Measurements from ENCODE around the gene CD55. TPM values are rescaled to one million over a fixed set of nuclear protein-coding genes. Genes with fewer than 3 reads are reported as not detected.

Gene CD55
- 356 TPM for total RNA-seq
- long read RNA-seq, transcript CD55-204 (10 exons, 2,892 nt), result major isoform, 217 of 328 reads
- long read RNA-seq, transcript CD55-201 (11 exons, 2,220 nt), result minor isoform, 24 of 328 reads
- long read RNA-seq, transcript CD55-203 (10 exons, 1,691 nt), result minor isoform, 10 of 328 reads
- long read RNA-seq, partial matches to known transcripts, result 17 of 328 reads
- long read RNA-seq, other reads (novel, unspliced or antisense), result 58 of 328 reads

GRCh38 chr1:207321079-207321789, at the start of gene CD55:
Gene CD55, plus strand, starts transcription at chr1:207321678. Its CDS starts 88 bp downstream, at chr1:207321766.
- DNase-seq (peak; percentile 99), ATAC-seq (peak; percentile 95 to 98)
- TF ChIP-seq, protein P1, sequence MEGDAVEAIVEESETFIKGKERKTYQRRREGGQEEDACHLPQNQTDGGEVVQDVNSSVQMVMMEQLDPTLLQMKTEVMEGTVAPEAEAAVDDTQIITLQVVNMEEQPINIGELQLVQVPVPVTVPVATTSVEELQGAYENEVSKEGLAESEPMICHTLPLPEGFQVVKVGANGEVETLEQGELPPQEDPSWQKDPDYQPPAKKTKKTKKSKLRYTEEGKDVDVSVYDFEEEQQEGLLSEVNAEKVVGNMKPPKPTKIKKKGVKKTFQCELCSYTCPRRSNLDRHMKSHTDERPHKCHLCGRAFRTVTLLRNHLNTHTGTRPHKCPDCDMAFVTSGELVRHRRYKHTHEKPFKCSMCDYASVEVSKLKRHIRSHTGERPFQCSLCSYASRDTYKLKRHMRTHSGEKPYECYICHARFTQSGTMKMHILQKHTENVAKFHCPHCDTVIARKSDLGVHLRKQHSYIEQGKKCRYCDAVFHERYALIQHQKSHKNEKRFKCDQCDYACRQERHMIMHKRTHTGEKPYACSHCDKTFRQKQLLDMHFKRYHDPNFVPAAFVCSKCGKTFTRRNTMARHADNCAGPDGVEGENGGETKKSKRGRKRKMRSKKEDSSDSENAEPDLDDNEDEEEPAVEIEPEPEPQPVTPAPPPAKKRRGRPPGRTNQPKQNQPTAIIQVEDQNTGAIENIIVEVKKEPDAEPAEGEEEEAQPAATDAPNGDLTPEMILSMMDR (IDR thresholded peaks at IDR 0.05), result no peak
- Histone ChIP-seq H3K4me1 (peaks cover 47% of the 10 kb centered on the region), H3K9me3 (no peaks in the 10 kb centered on the region), H3K36me3 (peaks cover 23% of the 10 kb centered on the region), H3K27me3 (ENCODE audit: low read depth) (no peaks in the 10 kb centered on the region), H3K27ac (peak within 1 kb of the TSS; percentile 98), H3K4me3 (peak within 1 kb of the TSS; percentile 71)
- intact Hi-C loops (cut with DNase I), result no loop called here

DNA sequence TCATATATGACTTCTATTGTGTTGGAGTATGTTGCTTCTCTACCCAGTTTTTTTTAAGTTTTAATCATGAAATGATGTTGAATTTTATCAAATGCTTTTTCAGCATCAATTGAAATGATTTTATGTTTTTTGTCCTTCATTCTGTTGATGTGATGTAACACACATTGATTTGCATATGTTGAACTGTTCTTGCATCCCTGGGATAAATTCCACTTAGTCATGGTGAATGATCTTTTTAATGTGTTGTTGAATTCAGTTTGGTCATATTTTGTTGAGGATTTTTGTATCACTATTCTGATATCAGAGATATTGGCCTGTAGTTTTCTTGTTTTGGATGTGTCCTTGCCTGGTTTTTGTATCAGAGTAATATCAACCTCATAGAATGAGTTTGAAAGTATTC, 46.6 kb upstream of the CD55 start:
- Histone ChIP-seq H3K27ac (no peak overlapping the region), H3K36me3 (no peaks in the 10 kb centered on the region), H3K27me3 (ENCODE audit: low read depth) (no peaks in the 10 kb centered on the region), H3K4me1 (no peaks in the 10 kb centered on the region), H3K4me3 (no peak overlapping the region), H3K9me3 (no peaks in the 10 kb centered on the region)
- intact Hi-C loops (cut with DNase I), result no loop called here
- TF ChIP-seq, protein P1 (IDR thresholded peaks at IDR 0.05), result no peak
- DNase-seq (no peak), ATAC-seq (no peak)

DNA sequence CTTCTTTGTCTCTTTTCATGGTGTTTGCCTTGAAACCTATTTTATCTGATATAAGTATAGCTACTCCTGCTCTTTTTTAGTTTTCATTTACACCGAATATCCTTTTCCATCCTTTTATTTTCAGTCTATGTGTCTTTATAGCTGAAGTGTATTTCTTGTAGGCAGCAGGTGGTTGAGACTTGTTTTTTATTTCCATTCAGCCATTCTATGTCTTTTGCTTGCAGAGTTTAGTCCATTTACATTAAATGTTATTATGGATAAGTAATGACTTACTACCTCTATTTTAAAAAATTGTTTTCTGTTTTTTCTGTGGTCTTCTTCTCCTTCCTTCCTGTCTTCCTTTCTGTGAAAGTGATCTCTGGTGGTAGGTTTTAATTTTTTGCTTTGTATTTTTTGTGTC, 45.0 kb upstream of the CD55 start:
- TF ChIP-seq, protein P1 (IDR thresholded peaks at IDR 0.05), result no peak
- Histone ChIP-seq H3K4me3 (no peak overlapping the region), H3K4me1 (no peaks in the 10 kb centered on the region), H3K27me3 (ENCODE audit: low read depth) (no peaks in the 10 kb centered on the region), H3K36me3 (no peaks in the 10 kb centered on the region), H3K9me3 (no peaks in the 10 kb centered on the region), H3K27ac (no peak overlapping the region)
- intact Hi-C loops (cut with DNase I), result no loop called here
- DNase-seq, result no peak
- ATAC-seq, result no peak

- TF ChIP-seq, protein P1 (IDR thresholded peaks at IDR 0.05), result no peak
- Histone ChIP-seq H3K36me3 (no peaks in the 10 kb centered on the region), H3K9me3 (no peaks in the 10 kb centered on the region), H3K4me1 (no peaks in the 10 kb centered on the region), H3K27me3 (ENCODE audit: low read depth) (no peaks in the 10 kb centered on the region), H3K27ac (no peak overlapping the region), H3K4me3 (no peak overlapping the region)
- DNase-seq, result no peak
- ATAC-seq, result no peak
- intact Hi-C loops (cut with DNase I), result no loop called here
Observed at GRCh38 chr1:207277241-207277640, 44.2 kb upstream of the CD55 start.

DNA sequence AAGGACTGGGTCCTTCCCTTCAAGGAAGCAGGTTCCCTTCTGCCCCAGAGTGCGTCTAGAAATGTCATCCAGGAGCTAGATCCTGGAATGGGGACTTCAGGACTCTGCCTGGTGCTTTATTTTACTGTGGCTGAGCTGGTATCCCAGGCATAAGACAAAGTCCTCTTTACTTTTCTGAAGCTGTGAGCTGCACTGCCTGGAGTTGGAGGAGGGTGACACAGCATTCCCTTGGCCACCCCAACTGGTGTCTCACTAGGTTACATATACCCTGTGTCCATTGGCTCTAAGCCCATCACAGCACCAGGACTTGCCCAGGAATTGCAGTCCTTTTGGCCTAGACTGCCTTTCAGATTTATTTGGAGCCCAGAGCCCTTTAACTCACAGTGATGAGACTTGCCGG, 41.8 kb upstream of the CD55 start:
- Histone ChIP-seq H3K27ac (no peak overlapping the region), H3K4me3 (no peak overlapping the region), H3K36me3 (no peaks in the 10 kb centered on the region), H3K27me3 (ENCODE audit: low read depth) (no peaks in the 10 kb centered on the region), H3K9me3 (no peaks in the 10 kb centered on the region), H3K4me1 (no peaks in the 10 kb centered on the region)
- ATAC-seq, result no peak
- no peak for DNase-seq
- TF ChIP-seq, protein P1 (IDR thresholded peaks at IDR 0.05), result no peak
- intact Hi-C loops (cut with DNase I), result no loop called here
